Caki2 (cell line): ENCODE measurements around the gene FAHD2A. TPM values are rescaled to one million over a fixed set of nuclear protein-coding genes. Genes with fewer than 3 reads are reported as not detected.
A peak's percentile ranks its signal among the peaks of the same experiment; 100 is the strongest.
"Not testable (repeated sequence)": the region's sequence is repeated elsewhere in the genome, so short reads cannot be mapped to it uniquely, and the experiment has no call there.

ENCODE experiments used
- DNase-seq: peaks from one replicate; pipeline ENCODE4 v3.0.0-alpha.2; 2015; ENCODE audit warnings: low read depth
- in situ Hi-C: cut with HindIII; loops from 2 replicates; pipeline ENCODE4 v1.10.0; 2016; ENCODE audit warnings: low sequenced_read_pairs, low pct_unique_long_range_greater_than_20kb, mixed read lengths
- total RNA-seq: library from RNA; depleted of rRNA; stranded (reverse); fragments of >200 nt; shearing (Covaris generic); gene quantifications from 2 replicates; pipeline ENCODE4 v1.2.3, GENCODE V29; 2014; ENCODE audit warnings: low replicate concordance; rRNA removed

FAHD2A gene
- total RNA-seq = 51.3 and 99.1 TPM in 2 replicates

GRCh38 chr2:95402370-95403203 lies at the start of gene FAHD2A:
FAHD2A (plus strand) TSS chr2:95402708; CDS start chr2:95405559, 2,851 bp downstream.
- in situ Hi-C loops = no loop called here
- peak; percentile 83 for DNase-seq

- in situ Hi-C loops = no loop called here
- no peak for DNase-seq
Measured at GRCh38 chr2:95353055-95353575, 49.4 kb upstream of the FAHD2A start.

GRCh38 chr2:95353613-95354468 lies 48.7 kb upstream of the FAHD2A start:
- in situ Hi-C loops = no loop called here

GRCh38 chr2:95354469-95354901 lies 48.0 kb upstream of the FAHD2A start:
- in situ Hi-C loops = no loop called here
- DNase-seq = no peak

More at GRCh38 chr2:95353613-95354468, 48.7 kb upstream of the FAHD2A start:
- DNase-seq = no peak

- in situ Hi-C loops = no loop called here
- DNase-seq = no peak
Measured at GRCh38 chr2:95354925-95355324, 47.6 kb upstream of the FAHD2A start.

- DNase-seq, in situ Hi-C loops: not testable (repeated sequence)
Measured at GRCh38 chr2:95355486-95355885, 47.0 kb upstream of the FAHD2A start.

- no peak for DNase-seq
- in situ Hi-C loops = no loop called here
Measured at GRCh38 chr2:95356821-95357700, 45.4 kb upstream of the FAHD2A start.

DNA sequence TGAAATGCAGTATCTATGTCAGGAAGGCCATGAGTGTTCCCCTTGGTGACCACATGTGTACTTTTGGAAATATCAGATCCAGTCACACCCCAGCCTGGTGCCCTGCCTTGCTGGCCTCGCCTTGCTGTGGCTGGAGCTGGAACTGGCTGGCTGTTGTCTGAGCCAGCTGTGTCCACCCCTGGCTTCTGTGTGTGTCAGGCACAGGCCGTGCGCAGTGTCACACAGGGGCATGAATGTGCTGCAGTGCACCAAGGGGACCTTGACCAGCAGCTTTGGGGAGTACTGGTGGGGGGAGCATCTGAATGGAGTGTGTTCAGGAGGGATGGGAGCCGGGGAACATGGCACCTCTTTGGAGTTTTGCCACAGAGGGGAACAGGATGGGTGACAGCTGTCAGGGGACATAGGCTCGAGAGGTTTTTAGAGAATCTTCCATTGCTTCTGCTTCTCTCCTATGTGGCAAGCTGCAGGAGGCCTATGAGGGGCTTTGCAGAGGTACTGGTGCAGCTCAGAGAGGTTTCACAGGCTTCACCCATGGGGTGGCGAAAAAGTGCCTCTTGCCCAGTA lies 44.7 kb upstream of the FAHD2A start:
- in situ Hi-C loops = no loop called here
- DNase-seq = no peak

GRCh38 chr2:95359031-95359430 lies 43.5 kb upstream of the FAHD2A start:
- in situ Hi-C loops = no loop called here
- DNase-seq = no peak

GRCh38 chr2:95359501-95359930 lies 43.0 kb upstream of the FAHD2A start:
- DNase-seq = no peak
- in situ Hi-C loops = no loop called here

DNA sequence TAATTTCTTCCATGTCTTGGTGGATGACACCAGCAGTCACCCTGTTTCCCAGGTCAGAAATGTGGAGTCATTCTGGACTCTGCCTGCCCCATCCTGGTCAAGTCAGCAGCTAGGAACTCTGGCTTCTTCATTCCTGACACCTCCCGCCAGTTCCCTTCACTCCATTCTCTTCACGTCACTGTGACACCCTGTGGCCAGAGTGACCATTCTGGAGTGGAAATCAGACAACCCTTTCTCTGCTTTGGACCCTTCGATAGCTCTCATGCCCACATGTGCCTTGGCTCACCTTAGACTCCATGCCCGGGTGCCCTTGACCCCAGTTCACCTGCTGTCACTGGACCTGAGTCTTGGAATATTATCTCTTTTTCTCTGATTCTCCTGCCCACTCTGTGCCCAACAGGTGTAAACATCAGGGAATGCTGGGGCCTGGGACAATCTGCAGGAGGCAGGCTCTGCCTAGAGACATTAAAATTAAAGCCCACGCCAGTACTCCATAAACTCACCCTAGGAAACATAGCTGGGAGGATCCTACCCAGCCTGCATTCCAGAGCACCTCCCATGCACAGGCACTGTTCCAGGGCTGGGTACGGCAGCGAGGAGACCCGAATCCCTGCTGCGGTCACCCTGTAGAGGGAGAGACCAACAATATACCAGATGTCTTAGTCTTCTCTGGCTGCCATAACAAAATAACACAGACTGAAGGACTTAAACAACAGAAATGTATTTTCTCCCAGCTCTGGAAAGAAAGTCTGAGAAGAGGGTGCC lies 41.1 kb upstream of the FAHD2A start:
- in situ Hi-C loops = no loop called here
- no peak for DNase-seq

DNA sequence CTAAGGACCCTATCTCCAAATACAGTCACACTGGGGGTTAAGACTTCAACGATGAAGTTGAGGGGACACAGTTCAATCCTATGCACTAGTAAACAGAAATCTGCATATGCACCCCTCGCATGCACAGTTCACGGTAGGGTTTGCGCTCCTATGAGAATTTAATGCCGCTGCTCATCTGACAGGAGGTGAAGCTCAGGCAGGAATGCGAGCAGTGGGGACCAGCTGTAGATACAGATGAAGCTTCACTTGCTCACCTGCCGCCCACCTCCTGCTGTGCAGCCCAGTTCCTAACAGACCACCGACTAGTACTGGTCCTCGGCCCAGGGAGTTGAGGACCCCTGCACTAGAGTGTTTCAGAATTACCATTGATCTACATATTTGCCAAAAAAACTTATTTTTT lies 40.0 kb upstream of the FAHD2A start:
- DNase-seq = no peak
- in situ Hi-C loops = no loop called here

DNA sequence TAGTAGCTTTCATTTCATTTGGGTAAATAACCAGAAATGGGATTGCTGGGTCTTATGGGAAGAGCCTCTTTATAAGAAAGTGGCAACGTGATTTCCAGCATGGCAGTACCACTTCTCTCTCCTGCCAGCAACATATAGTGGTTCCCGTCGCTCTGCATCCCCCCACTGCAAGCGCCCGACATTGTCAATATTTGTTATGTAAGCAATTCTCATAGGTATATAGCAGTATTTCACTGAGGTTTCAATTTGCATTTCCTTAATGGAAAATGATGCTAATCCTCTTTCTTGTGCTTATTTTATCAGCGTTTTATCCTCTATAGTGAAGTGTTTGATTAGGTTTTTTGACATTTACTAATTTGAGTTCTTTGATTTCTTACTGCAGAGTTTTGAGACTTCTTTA lies 36.0 kb upstream of the FAHD2A start:
- DNase-seq = no peak
- in situ Hi-C loops = no loop called here

- no peak for DNase-seq
- in situ Hi-C loops = no loop called here
Measured at GRCh38 chr2:95372216-95372829, 30.2 kb upstream of the FAHD2A start.

- DNase-seq = no peak
- in situ Hi-C loops = no loop called here
Measured at GRCh38 chr2:95372845-95373244, 29.7 kb upstream of the FAHD2A start.

GRCh38 chr2:95374029-95374428 lies 28.5 kb upstream of the FAHD2A start:
- in situ Hi-C loops = no loop called here
- no peak for DNase-seq
